ENCODE data around the gene SYTL3.

Gene SYTL3

DNA sequence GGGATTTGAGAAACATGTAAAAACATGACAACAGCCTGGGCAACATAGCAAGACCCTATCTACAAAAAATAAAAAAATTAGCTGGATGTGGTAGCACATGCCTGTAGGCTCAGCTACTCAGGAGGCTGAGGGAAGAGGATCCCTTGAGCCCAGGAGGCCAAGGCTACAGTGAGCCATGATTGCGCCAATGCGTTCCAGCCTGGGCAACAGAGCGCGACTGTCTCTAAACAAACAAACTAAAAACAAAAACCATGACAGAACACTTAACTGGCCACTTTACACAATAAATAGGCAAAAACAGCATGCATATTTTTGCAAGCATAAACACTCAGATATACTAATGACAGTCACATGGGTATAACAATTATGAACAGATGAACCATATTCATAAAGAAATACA lies 60.0 kb downstream of the SYTL3 start:
- Histone ChIP-seq H3F3A (ENCODE audit: control insufficient read depth, insufficient read depth) (peaks cover 10% of the 10 kb centered on the region), H3K9me2 (replicated peaks; ENCODE audit: control insufficient read depth, low read length) (no peaks in the 10 kb centered on the region), H3K79me2 (ENCODE audit: control insufficient read depth, low read length) (no peaks in the 10 kb centered on the region), H3K4me3 (ENCODE audit: low read length) (no peak overlapping the region), H3K4me1 (ENCODE audit: control insufficient read depth, low read length) (peaks cover 23% of the 10 kb centered on the region), H3K9me3 (ENCODE audit: control insufficient read depth, insufficient read depth, low read length) (no peaks in the 10 kb centered on the region), H3K27ac (ENCODE audit: low read depth, low read length) (no peak overlapping the region), H3K4me2 (ENCODE audit: low read length) (no peak overlapping the region), H3K27me3 (ENCODE audit: control insufficient read depth, low read length) (no peaks in the 10 kb centered on the region), H4K20me1 (ENCODE audit: control insufficient read depth, insufficient read depth, low read depth, low read length) (no peaks in the 10 kb centered on the region), H3K36me3 (ENCODE audit: control insufficient read depth, low read length) (no peaks in the 10 kb centered on the region)
- TF ChIP-seq, protein P1, sequence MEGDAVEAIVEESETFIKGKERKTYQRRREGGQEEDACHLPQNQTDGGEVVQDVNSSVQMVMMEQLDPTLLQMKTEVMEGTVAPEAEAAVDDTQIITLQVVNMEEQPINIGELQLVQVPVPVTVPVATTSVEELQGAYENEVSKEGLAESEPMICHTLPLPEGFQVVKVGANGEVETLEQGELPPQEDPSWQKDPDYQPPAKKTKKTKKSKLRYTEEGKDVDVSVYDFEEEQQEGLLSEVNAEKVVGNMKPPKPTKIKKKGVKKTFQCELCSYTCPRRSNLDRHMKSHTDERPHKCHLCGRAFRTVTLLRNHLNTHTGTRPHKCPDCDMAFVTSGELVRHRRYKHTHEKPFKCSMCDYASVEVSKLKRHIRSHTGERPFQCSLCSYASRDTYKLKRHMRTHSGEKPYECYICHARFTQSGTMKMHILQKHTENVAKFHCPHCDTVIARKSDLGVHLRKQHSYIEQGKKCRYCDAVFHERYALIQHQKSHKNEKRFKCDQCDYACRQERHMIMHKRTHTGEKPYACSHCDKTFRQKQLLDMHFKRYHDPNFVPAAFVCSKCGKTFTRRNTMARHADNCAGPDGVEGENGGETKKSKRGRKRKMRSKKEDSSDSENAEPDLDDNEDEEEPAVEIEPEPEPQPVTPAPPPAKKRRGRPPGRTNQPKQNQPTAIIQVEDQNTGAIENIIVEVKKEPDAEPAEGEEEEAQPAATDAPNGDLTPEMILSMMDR (IDR thresholded peaks at IDR 0.05; ENCODE audit: low read depth, low read length, poor library complexity, severe bottlenecking): no peak
- TF ChIP-seq EZH2phosphoT487 (IDR thresholded peaks at IDR 0.05; ENCODE audit: borderline replicate concordance, low read length): no peak

DNA sequence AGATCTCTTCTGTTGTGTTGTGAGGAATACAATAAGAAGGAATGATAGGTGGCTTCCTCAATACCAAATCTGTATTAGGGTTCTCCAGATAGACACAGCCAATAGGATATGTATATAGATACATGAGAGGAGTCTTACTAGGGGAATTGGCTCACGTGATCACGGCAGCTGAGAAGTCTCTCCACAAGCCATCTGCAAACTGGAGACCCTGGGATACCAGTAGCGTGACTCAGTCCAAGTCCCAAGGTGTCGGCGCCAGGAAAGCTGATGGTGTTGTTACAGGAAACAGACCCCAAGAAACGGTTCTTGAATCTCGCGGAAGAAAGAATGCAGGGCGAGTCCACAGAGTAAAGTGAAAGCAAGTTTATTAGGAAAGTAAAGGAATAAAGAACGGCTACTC lies 61.4 kb downstream of the SYTL3 start:
- peaks cover 16% of the 10 kb centered on the region for H3F3A ChIP-seq (ENCODE audit: control insufficient read depth, insufficient read depth)
- no peaks in the 10 kb centered on the region for H3K36me3 ChIP-seq (ENCODE audit: control insufficient read depth, low read length)
- H3K9me2 ChIP-seq (replicated peaks; ENCODE audit: control insufficient read depth, low read length): no peaks in the 10 kb centered on the region
- TF ChIP-seq EZH2phosphoT487 (IDR thresholded peaks at IDR 0.05; ENCODE audit: borderline replicate concordance, low read length): no peak
- TF ChIP-seq, protein P1 (IDR thresholded peaks at IDR 0.05; ENCODE audit: low read depth, low read length, poor library complexity, severe bottlenecking): no peak
- no peaks in the 10 kb centered on the region for H3K79me2 ChIP-seq (ENCODE audit: control insufficient read depth, low read length)
- no peak overlapping the region for H3K4me2 ChIP-seq (ENCODE audit: low read length)
- H3K9me3 ChIP-seq (ENCODE audit: control insufficient read depth, insufficient read depth, low read length): no peaks in the 10 kb centered on the region
- H3K27me3 ChIP-seq (ENCODE audit: control insufficient read depth, low read length): no peaks in the 10 kb centered on the region
- no peaks in the 10 kb centered on the region for H4K20me1 ChIP-seq (ENCODE audit: control insufficient read depth, insufficient read depth, low read depth, low read length)
- no peak overlapping the region for H3K27ac ChIP-seq (ENCODE audit: low read depth, low read length)
- peaks cover 35% of the 10 kb centered on the region for H3K4me1 ChIP-seq (ENCODE audit: control insufficient read depth, low read length)
- no peak overlapping the region for H3K4me3 ChIP-seq (ENCODE audit: low read length)

DNA sequence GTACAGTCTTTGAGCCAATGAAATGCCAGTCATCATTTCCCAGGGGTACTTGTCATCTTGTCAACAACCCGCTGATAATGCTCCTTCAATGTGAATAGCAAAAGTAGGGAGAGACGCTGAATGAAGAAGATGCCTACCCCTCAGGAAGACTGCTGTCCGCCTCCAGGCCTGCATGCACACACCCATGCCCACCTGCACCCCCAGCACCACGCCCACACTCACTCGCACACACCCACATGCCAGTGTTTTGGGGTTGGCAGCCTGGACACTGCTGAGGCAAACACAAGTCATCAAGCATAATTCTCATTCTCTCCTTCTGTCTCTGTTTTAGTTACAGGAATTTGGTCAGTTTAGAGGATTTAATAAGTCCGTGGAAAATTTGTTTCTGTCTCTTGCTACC lies 63.6 kb downstream of the SYTL3 start:
- peaks cover 15% of the 10 kb centered on the region for H3F3A ChIP-seq (ENCODE audit: control insufficient read depth, insufficient read depth)
- no peaks in the 10 kb centered on the region for H3K79me2 ChIP-seq (ENCODE audit: control insufficient read depth, low read length)
- H4K20me1 ChIP-seq (ENCODE audit: control insufficient read depth, insufficient read depth, low read depth, low read length): no peaks in the 10 kb centered on the region
- no peak overlapping the region for H3K4me2 ChIP-seq (ENCODE audit: low read length)
- no peak overlapping the region for H3K4me3 ChIP-seq (ENCODE audit: low read length)
- H3K36me3 ChIP-seq (ENCODE audit: control insufficient read depth, low read length): no peaks in the 10 kb centered on the region
- no peaks in the 10 kb centered on the region for H3K27me3 ChIP-seq (ENCODE audit: control insufficient read depth, low read length)
- no peak for TF ChIP-seq EZH2phosphoT487 (IDR thresholded peaks at IDR 0.05; ENCODE audit: borderline replicate concordance, low read length)
- TF ChIP-seq, protein P1 (IDR thresholded peaks at IDR 0.05; ENCODE audit: low read depth, low read length, poor library complexity, severe bottlenecking): no peak
- no peaks in the 10 kb centered on the region for H3K9me3 ChIP-seq (ENCODE audit: control insufficient read depth, insufficient read depth, low read length)
- H3K27ac ChIP-seq (ENCODE audit: low read depth, low read length): no peak overlapping the region
- peaks cover 42% of the 10 kb centered on the region for H3K4me1 ChIP-seq (ENCODE audit: control insufficient read depth, low read length)
- H3K9me2 ChIP-seq (replicated peaks; ENCODE audit: control insufficient read depth, low read length): no peaks in the 10 kb centered on the region

All from DOHH2 (cell line).